ENCODE data around the gene SERTAD2. TPM values are rescaled to one million over a fixed set of nuclear protein-coding genes. Genes with fewer than 3 reads are reported as not detected.

Gene SERTAD2
- total and polyA plus RNA-seq, 7 donors, result 3.3 to 13.2 (median 10.3) TPM

DNA sequence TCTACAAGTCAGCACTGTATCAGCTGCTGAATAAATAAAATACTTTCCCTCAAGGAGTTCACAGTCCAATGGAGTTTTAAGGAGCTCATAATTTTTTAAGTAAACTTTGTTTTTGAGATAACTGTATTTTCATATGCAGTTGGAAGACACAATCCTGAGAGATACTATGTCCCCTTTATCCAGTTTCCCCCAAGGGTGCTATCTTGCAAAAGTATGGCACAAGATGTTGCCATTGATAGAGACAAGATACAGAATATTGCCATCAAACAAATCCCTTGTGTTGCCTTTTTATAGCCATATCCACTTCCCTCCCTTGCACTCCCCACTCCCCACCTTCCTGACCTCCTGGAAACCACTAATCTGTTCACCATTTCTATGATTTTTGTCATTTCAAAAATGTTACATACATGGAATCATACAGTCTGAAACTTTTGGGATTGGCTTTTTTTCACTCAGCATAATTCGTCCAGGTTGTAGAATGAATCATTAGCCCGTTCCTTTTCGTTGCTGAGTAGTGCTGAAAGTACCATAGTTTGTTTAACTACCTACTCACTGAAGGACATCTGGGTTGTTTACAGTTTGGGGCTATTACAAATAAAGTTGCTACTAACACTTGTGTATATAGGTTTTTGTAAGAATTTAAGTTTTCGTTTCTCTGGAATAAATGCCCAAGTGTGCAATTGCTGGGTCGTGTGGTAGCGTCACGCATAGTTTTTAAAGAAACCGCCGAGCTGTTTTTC, 30.2 kb upstream of the SERTAD2 start:
- no peaks in the 10 kb centered on the region for H3K27me3 ChIP-seq (ENCODE audit: insufficient read depth in 3 of 3, low read length in 2 of 3)
- ATAC-seq (no peak), DNase-seq (no peak)
- intact Hi-C loops (cut with DNase I), result no loop called here
- no peaks in the 10 kb centered on the region for H3K9me3 ChIP-seq
- TF ChIP-seq, protein P1, sequence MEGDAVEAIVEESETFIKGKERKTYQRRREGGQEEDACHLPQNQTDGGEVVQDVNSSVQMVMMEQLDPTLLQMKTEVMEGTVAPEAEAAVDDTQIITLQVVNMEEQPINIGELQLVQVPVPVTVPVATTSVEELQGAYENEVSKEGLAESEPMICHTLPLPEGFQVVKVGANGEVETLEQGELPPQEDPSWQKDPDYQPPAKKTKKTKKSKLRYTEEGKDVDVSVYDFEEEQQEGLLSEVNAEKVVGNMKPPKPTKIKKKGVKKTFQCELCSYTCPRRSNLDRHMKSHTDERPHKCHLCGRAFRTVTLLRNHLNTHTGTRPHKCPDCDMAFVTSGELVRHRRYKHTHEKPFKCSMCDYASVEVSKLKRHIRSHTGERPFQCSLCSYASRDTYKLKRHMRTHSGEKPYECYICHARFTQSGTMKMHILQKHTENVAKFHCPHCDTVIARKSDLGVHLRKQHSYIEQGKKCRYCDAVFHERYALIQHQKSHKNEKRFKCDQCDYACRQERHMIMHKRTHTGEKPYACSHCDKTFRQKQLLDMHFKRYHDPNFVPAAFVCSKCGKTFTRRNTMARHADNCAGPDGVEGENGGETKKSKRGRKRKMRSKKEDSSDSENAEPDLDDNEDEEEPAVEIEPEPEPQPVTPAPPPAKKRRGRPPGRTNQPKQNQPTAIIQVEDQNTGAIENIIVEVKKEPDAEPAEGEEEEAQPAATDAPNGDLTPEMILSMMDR (IDR thresholded peaks at IDR 0.05), result no peak
- no peak overlapping the region for H3K27ac ChIP-seq
- no peak overlapping the region for H3K4me3 ChIP-seq
- 92 to 93% (median 93%) methylated on average over 9 of the region's 9 CpGs for WGBS, 3 donors
- no peaks in the 10 kb centered on the region for H3K36me3 ChIP-seq (ENCODE audit: insufficient read depth in 1 of 2, low read depth in 1 of 2)
- peaks cover 12% of the 10 kb centered on the region for H3K4me1 ChIP-seq

DNA sequence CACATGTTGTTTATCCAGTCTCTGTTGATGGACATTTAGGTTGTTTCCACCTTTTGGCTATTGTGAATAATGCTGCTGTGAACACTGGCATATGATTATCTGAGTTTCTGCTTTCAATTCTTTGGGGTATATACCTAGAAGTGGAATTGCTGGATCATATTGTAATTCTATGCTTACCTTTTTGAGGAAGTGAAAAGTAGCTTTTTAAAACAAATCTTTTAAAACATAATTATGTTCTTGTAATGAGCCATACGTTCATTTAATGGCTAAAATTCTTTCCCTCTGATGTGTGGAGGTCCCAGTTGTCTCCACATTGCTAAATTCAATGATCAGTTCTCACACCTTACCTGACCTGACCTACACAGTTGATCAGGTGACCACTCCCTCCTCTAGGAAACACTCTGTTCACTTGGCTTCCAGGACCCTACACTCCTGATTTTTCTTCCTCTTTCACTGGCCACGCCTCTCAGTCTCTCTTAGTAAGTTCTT, 27.8 kb upstream of the SERTAD2 start:
- H3K27me3 ChIP-seq (ENCODE audit: insufficient read depth in 3 of 3, low read length in 2 of 3), result no peaks in the 10 kb centered on the region
- no peak overlapping the region for H3K27ac ChIP-seq
- intact Hi-C loops (cut with DNase I), result no loop called here
- peaks cover 15% of the 10 kb centered on the region for H3K4me1 ChIP-seq
- WGBS, 3 donors, result 90 to 93% (median 93%) methylated on average over 2 of the region's 2 CpGs
- TF ChIP-seq, protein P1 (IDR thresholded peaks at IDR 0.05), result no peak
- H3K36me3 ChIP-seq (ENCODE audit: insufficient read depth in 1 of 2, low read depth in 1 of 2), result no peaks in the 10 kb centered on the region
- no peak for ATAC-seq
- no peak overlapping the region for H3K4me3 ChIP-seq
- H3K9me3 ChIP-seq, result no peaks in the 10 kb centered on the region
- DNase-seq, result no peak

DNA sequence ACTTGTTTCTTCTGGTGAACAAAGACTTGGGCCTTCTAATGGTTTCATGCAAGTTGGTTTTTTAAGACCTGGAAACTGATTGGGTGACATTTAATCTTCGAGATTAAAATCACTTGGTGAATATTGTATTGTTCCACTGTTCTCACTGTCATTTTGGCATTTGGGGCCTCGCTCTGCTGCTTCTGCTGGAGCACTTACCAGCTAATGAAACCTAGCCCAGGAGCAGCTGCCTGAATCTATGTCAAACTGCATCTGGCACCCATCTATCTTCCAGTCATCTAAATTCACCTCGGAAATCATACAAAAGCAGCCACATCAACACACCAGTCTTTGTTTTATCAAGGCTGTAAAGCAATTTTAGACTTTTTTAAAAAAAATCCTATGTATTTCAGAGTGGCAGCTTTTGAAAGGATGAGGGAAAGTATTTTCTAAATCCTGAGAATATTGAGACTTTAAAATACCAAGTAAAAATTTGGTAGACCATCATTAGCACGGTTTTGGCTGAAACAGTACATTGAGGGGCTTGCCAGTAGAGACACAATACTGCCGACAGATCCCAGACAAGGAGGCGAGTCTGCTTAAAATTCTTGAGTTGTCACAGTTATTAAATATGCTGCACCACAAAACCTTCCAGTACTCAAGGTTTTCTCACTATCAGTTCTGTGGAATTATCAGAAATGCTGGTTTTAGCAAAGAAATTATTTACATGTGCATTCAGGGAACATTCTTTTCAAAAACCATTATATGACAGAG, 26.1 kb upstream of the SERTAD2 start:
- H3K9me3 ChIP-seq, result no peaks in the 10 kb centered on the region
- no peaks in the 10 kb centered on the region for H3K27me3 ChIP-seq (ENCODE audit: insufficient read depth in 3 of 3, low read length in 2 of 3)
- TF ChIP-seq, protein P1 (IDR thresholded peaks at IDR 0.05), result no peak
- WGBS, 3 donors, result 28 to 51% (median 33%) methylated on average over 6 of the region's 6 CpGs
- H3K27ac ChIP-seq, result peak overlapping the region; percentile 49
- intact Hi-C loops (cut with DNase I), result loop anchor here in 1 of 2 donors (5.0 kb wide), 1 partner anchor 52 kb away; no protein-coding TSS in a partner anchor
- ATAC-seq, result peak; percentile 52 to 77 (median 61)
- no peaks in the 10 kb centered on the region for H3K36me3 ChIP-seq (ENCODE audit: insufficient read depth in 1 of 2, low read depth in 1 of 2)
- H3K4me3 ChIP-seq, result no peak overlapping the region
- peaks cover 15% of the 10 kb centered on the region for H3K4me1 ChIP-seq
- DNase-seq, result no peak

DNA sequence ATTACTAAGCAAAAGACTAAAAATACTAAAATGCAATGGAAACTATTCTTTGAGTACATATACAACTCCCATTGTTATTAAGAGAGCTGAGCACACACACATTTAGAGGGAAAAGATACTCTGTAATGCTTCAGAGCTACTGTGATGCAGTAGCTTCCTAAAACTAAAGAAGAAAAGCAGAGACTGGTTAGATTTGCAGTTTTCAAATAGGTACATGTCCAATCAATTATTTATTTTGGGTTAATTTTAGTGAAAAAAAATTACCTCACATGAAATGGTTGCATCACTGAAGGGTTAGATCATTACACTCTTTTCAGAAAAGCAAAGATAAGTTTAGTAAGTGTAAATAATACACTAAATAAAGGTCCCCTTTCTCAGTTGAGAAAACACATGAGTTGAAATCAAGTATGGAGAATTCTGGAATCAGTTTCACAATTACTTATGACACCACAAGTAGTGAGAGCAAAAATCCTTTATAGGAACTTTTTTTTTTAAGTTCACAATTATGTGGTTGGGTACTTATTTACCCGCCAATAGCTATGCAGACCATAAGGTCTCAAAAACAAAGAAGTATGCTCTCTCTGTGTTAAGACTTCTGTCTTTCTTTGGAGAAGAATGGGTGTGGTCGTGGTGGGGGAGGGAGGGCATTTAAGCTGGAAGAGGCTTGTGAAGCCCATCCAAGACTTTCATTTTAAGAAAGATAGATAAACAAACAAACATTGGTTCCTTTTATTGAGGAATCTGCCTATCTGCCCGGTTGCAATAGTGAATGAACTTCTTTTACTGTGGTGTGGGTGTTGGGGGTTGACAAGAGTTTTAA, 25.3 kb upstream of the SERTAD2 start:
- 18 to 37% (median 24%) methylated on average over 3 of the region's 3 CpGs for WGBS, 3 donors
- intact Hi-C loops (cut with DNase I), result loop anchor here in 1 of 2 donors (5.0 kb wide), 1 partner anchor 53 kb away; no protein-coding TSS in a partner anchor
- no peaks in the 10 kb centered on the region for H3K9me3 ChIP-seq

More for the DNA sequence above, 25.3 kb upstream of the SERTAD2 start:
- DNase-seq (no peak), ATAC-seq (peak in 1 of 4 donors; percentile 21)
- TF ChIP-seq, protein P1 (IDR thresholded peaks at IDR 0.05), result no peak
- Histone ChIP-seq H3K27ac (peak overlapping the region; percentile 49), H3K36me3 (ENCODE audit: insufficient read depth in 1 of 2, low read depth in 1 of 2) (no peaks in the 10 kb centered on the region), H3K4me1 (peaks cover 15% of the 10 kb centered on the region), H3K27me3 (ENCODE audit: insufficient read depth in 3 of 3, low read length in 2 of 3) (no peaks in the 10 kb centered on the region), H3K4me3 (no peak overlapping the region)
